Osteoblast (primary cell): ENCODE measurements around the gene DGKI. TPM values are rescaled to one million over a fixed set of nuclear protein-coding genes. Genes with fewer than 3 reads are reported as not detected.
A peak's percentile ranks its signal among the peaks of the same experiment; 100 is the strongest.

Source experiments
- DNase-seq: peaks from one replicate; pipeline ENCODE4 v3.0.0; 2011; ENCODE audit warnings: low spot score, mixed read lengths; ENCODE audit not compliant: insufficient read length; ENCODE audit errors: missing footprints
- H2AFZ ChIP-seq: 2 replicates; pipeline ENCODE4 v1.6.0; 2011; ENCODE audit warnings: mild to moderate bottlenecking, low read length
- H3K27ac ChIP-seq: 2 replicates; pipeline ENCODE4 v1.5.1; 2011; ENCODE audit warnings: mild to moderate bottlenecking, low read depth, low read length, moderate library complexity
- H3K27me3 ChIP-seq: 2 replicates; pipeline ENCODE4 v1.6.0; 2012; ENCODE audit warnings: mild to moderate bottlenecking, control low read depth, inconsistent platforms, low read length, moderate library complexity; ENCODE audit not compliant: insufficient read depth
- H3K36me3 ChIP-seq: 2 replicates; pipeline ENCODE4 v1.5.1; 2011; ENCODE audit warnings: mild to moderate bottlenecking, low read length, control low read depth, moderate library complexity; ENCODE audit not compliant: insufficient read depth
- H3K4me1 ChIP-seq: 2 replicates; pipeline ENCODE4 v1.5.1; 2011; ENCODE audit warnings: mild to moderate bottlenecking, low read length, control low read depth, moderate library complexity; ENCODE audit not compliant: insufficient read depth
- H3K4me2 ChIP-seq: 2 replicates; pipeline ENCODE4 v1.6.0; 2011; ENCODE audit warnings: mild to moderate bottlenecking, low read length; ENCODE audit not compliant: insufficient read depth
- H3K4me3 ChIP-seq: fragments of 200-600 bp; sonication (generic); 3 replicates; pipeline ENCODE4 v1.5.1; 2012; ENCODE audit warnings: mild to moderate bottlenecking, low read length, inconsistent platforms; ENCODE audit not compliant: insufficient read depth
- H3K79me2 ChIP-seq: 2 replicates; pipeline ENCODE4 v1.6.0; 2012; ENCODE audit warnings: mild to moderate bottlenecking, low read length, control low read depth, inconsistent platforms; ENCODE audit not compliant: insufficient read depth
- H3K9me3 ChIP-seq: 2 replicates; pipeline ENCODE4 v1.5.1; 2011; ENCODE audit warnings: low read depth, low read length, control low read depth
- H4K20me1 ChIP-seq: 2 replicates; pipeline ENCODE4 v1.6.0; 2012; ENCODE audit warnings: mild to moderate bottlenecking, low read length, control low read depth; ENCODE audit not compliant: insufficient read depth
- total RNA-seq: library from RNA; depleted of rRNA; stranded (reverse); fragments of >200 nt; gene quantifications from 2 replicates; pipeline ENCODE4 v1.2.3, GENCODE V29; 2012
- TF ChIP-seq, protein P1 (sequence below): IDR thresholded peaks from 2 replicates; pipeline ENCODE4 v1.5.1; 2011; ENCODE audit warnings: mild to moderate bottlenecking, low read depth, low read length, moderate library complexity; ENCODE audit errors: extremely low read depth

DGKI gene
- total RNA-seq, 1 donor = 19.2 TPM

DNA sequence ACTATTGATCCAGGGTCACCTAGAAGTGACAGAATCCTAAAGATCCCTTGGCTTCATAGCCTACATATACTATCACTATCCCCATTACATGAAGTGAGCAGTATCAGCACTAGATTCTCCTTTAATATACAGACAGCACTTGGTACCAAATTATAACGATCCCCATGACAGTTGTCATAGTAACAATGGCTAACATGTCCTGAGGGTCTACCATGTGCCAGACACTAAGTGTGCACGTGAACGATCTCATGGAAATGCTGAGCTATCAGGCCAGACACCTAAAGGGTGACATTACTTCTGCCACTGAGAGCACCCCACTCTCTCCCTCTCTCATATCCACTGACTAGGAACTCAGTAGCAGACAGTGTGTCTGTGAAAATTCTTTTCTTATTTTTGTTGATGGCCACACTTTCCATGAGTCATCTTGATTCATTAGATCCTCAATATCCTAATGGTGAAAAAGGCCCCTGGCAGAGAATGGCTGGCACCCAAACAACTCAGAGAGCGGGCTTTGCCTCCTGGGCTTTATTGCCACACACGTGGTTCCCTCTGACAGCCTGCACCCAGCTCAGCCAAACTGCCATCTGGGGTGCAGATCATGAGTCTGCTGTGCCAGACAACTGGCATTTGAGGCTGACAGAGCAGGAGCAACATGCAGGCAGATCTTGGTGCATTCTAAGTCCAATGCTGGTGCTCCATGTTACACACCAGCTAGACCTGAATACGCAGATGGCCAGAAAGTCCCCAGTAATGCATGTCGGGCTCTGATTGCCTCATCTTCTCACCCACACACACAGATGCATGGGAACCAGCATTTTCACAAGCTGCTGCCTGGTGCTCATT is 176.3 kb downstream of the DGKI start:
- TF ChIP-seq, protein P1, sequence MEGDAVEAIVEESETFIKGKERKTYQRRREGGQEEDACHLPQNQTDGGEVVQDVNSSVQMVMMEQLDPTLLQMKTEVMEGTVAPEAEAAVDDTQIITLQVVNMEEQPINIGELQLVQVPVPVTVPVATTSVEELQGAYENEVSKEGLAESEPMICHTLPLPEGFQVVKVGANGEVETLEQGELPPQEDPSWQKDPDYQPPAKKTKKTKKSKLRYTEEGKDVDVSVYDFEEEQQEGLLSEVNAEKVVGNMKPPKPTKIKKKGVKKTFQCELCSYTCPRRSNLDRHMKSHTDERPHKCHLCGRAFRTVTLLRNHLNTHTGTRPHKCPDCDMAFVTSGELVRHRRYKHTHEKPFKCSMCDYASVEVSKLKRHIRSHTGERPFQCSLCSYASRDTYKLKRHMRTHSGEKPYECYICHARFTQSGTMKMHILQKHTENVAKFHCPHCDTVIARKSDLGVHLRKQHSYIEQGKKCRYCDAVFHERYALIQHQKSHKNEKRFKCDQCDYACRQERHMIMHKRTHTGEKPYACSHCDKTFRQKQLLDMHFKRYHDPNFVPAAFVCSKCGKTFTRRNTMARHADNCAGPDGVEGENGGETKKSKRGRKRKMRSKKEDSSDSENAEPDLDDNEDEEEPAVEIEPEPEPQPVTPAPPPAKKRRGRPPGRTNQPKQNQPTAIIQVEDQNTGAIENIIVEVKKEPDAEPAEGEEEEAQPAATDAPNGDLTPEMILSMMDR = no peak
- Histone ChIP-seq H3K36me3 (no peaks in the 10 kb centered on the region), H3K4me3 (no peak overlapping the region), H3K79me2 (peaks cover 3% of the 10 kb centered on the region), H3K27me3 (no peaks in the 10 kb centered on the region), H3K9me3 (no peaks in the 10 kb centered on the region), H4K20me1 (no peaks in the 10 kb centered on the region), H3K27ac (peak overlapping the region; percentile 98), H2AFZ (no peak overlapping the region), H3K4me2 (peak overlapping the region; percentile 10), H3K4me1 (peaks cover 47% of the 10 kb centered on the region)
- no peak for DNase-seq

DNA sequence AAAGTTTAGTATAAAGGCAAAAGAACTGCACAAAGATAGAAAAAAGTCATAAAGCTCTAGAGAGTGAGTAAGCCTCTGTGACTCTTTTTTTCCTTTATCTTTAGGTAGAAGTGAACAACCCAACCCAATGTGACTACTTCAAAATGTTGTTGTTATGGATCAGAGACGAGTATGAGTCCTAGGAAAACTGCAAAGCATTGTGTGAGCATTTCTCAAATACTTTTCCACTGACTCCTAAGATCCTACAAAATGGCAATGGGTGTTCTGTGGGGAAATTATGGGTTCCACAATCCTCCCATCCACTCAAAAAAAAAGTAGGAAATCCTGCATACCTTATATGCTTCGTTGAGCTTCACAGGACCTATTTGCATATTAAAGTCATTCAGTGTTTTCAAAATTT is 177.1 kb downstream of the DGKI start:
- DNase-seq = no peak
- H3K4me1 ChIP-seq = peaks cover 53% of the 10 kb centered on the region
- no peaks in the 10 kb centered on the region for H4K20me1 ChIP-seq
- peak overlapping the region; percentile 10 for H3K4me2 ChIP-seq
- TF ChIP-seq, protein P1 = no peak
- H3K36me3 ChIP-seq = no peaks in the 10 kb centered on the region
- peak overlapping the region; percentile 98 for H3K27ac ChIP-seq
- no peaks in the 10 kb centered on the region for H3K27me3 ChIP-seq
- H3K79me2 ChIP-seq = peaks cover 6% of the 10 kb centered on the region
- H2AFZ ChIP-seq = no peak overlapping the region
- H3K9me3 ChIP-seq = no peaks in the 10 kb centered on the region
- no peak overlapping the region for H3K4me3 ChIP-seq

GRCh38 chr7:137668404-137668803 is 178.4 kb downstream of the DGKI start:
- no peaks in the 10 kb centered on the region for H4K20me1 ChIP-seq
- no peak for DNase-seq
- peak overlapping the region; percentile 98 for H3K27ac ChIP-seq
- H2AFZ ChIP-seq = no peak overlapping the region
- no peaks in the 10 kb centered on the region for H3K27me3 ChIP-seq
- no peaks in the 10 kb centered on the region for H3K36me3 ChIP-seq
- TF ChIP-seq, protein P1 = no peak
- no peaks in the 10 kb centered on the region for H3K9me3 ChIP-seq
- peaks cover 53% of the 10 kb centered on the region for H3K4me1 ChIP-seq
- peak overlapping the region; percentile 58 for H3K4me2 ChIP-seq
- peaks cover 6% of the 10 kb centered on the region for H3K79me2 ChIP-seq
- H3K4me3 ChIP-seq = no peak overlapping the region

DNA sequence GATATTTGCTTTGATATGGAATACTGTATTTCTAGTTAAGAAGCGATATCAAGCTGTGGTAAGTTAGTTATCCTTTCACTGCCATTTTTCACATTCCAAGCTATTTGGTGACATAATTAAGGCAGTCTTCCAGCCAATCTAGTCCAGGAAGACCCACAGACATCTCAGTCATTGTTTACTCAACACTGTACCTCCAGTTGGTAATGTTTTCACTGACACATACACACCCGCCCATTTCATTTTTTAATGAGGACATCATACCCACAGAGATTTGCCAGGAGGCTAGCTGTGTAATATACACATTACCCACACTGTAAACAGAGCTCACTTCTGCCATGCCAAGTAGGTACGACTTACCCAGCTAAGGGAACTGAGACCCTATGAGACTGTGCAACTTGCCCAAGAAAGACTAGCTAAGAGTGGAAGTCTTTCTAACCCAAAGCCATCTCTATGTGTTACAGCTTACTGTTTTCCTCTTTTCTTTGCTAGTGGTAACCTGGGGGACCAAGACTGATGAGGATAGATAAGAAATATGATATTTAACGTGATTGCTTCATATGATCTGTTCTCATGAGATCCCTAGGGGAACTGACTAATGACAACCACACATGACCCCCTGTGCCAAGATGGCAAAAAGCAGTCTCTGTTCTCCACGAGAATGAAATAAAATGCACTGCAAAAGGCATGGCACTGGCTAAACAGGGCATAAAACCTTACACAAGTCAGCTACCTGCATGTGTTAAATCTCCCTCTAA is 179.0 kb downstream of the DGKI start:
- peak overlapping the region; percentile 8 for H3K4me3 ChIP-seq
- no peak for DNase-seq
- no peaks in the 10 kb centered on the region for H3K9me3 ChIP-seq
- H3K79me2 ChIP-seq = peaks cover 6% of the 10 kb centered on the region
- H3K36me3 ChIP-seq = no peaks in the 10 kb centered on the region
- H4K20me1 ChIP-seq = no peaks in the 10 kb centered on the region
- TF ChIP-seq, protein P1 = no peak
- no peaks in the 10 kb centered on the region for H3K27me3 ChIP-seq
- H3K27ac ChIP-seq = peak overlapping the region; percentile 98
- H3K4me1 ChIP-seq = peaks cover 53% of the 10 kb centered on the region
- H2AFZ ChIP-seq = no peak overlapping the region
- H3K4me2 ChIP-seq = peak overlapping the region; percentile 58
